HCT116 (cell line): ENCODE measurements around the gene CDC42EP5. TPM values are rescaled to one million over a fixed set of nuclear protein-coding genes. Genes with fewer than 3 reads are reported as not detected.

Source experiments
- ATAC-seq: fragments of 200-7000 bp; cut with Tn5 transposase; 2 replicates; pipeline ENCODE4 v1.9.1; 2020; ENCODE audit warnings: mild to moderate bottlenecking, moderate library complexity
- BruUV-seq: library from RNA; stranded (reverse); fragments of 400-500 nt; replicated peaks from 2 replicates; lab custom pipeline; 2021; lab: Mats Ljungman, UMichigan
- CTCF ChIA-PET: fragments of 300-600 bp; sonication (Branson Sonifier 250); formaldehyde crosslinking; loops from one replicate; lab custom pipeline; 2021; ENCODE audit warnings: antibody characterized with exemption; lab: Charles Lee
- POLR2A ChIA-PET: fragments of 300-600, 350-600 bp; sonication (Branson Sonifier 250); formaldehyde crosslinking; loops from one replicate; lab custom pipeline; 2021; ENCODE audit warnings: antibody characterized with exemption; lab: Charles Lee
- RAD21 ChIA-PET, 2 experiments: fragments of 300-600 bp; sonication (Branson Sonifier 250); formaldehyde crosslinking; loops; one replicate each; lab custom pipeline; 2023; ENCODE audit warnings: low total read pairs in 2 of 2; ENCODE audit not compliant: uncharacterized antibody in 2 of 2, unreplicated experiment in 2 of 2, low non-redundant PET in 1 of 2; lab: Charles Lee
- DNase-seq: peaks from one replicate; pipeline ENCODE4 v3.0.0-alpha.2; 2010; ENCODE audit warnings: low read depth, low spot score
- H2AFZ ChIP-seq: fragments of 200-600 bp; shearing (Covaris generic), sonication (generic); 2 replicates; pipeline ENCODE4 v1.6.1; 2017; ENCODE audit warnings: low read depth, mixed run types, mixed read lengths, antibody characterized with exemption, low read length; ENCODE audit not compliant: poor library complexity, severe bottlenecking
- H3K27ac ChIP-seq: 2 replicates; pipeline ENCODE4 v1.5.1; 2012; ENCODE audit warnings: low read depth, low read length
- H3K27me3 ChIP-seq: fragments of 200-600 bp; sonication (generic); 2 replicates; pipeline ENCODE4 v1.6.1; 2016; ENCODE audit warnings: mixed run types, low read length, mixed read lengths; ENCODE audit not compliant: insufficient read depth
- H3K36me3 ChIP-seq, 2 experiments: fragments of 200-500 bp in 1 of 2; fragments of 200-600 bp in 1 of 2; sonication (Bioruptor generic) in 1 of 2; sonication (generic) in 1 of 2; 2 replicates each; pipeline versions ENCODE4 v1.5.1 to v1.6.1; 2014 to 2016; ENCODE audit warnings: low read length in 2 of 2, inconsistent platforms in 1 of 2, mixed read lengths in 1 of 2, mixed run types in 1 of 2; ENCODE audit not compliant: insufficient read depth in 2 of 2, control insufficient read depth in 1 of 2
- H3K4me1 ChIP-seq, 2 experiments: fragments of 200-600 bp in 1 of 2; sonication (generic) in 1 of 2; 2 replicates each; pipeline versions ENCODE4 v1.5.1 to v1.6.1; 2012 to 2017; ENCODE audit warnings: low read length in 2 of 2, inconsistent platforms in 1 of 2, mild to moderate bottlenecking in 1 of 2, mixed read lengths in 1 of 2, mixed run types in 1 of 2, moderate library complexity in 1 of 2; ENCODE audit not compliant: insufficient read depth in 2 of 2, control insufficient read depth in 1 of 2
- H3K4me2 ChIP-seq: fragments of 200-600 bp; sonication (generic); 2 replicates; pipeline ENCODE4 v1.6.1; 2017; ENCODE audit warnings: mixed run types, low read length, mixed read lengths
- H3K4me3 ChIP-seq, 2 experiments: fragments of 200-600 bp in 1 of 2; sonication (generic) in 1 of 2; replicated peaks in 1 of 2; 2 replicates each; pipeline ENCODE4 v1.5.1; 2011 to 2016; ENCODE audit warnings: low read length in 2 of 2, control low read depth in 1 of 2, low read depth in 1 of 2, mild to moderate bottlenecking in 1 of 2, mixed read lengths in 1 of 2, mixed run types in 1 of 2
- H3K79me2 ChIP-seq: fragments of 200-600 bp; sonication (generic); 2 replicates; pipeline ENCODE4 v1.6.1; 2017; ENCODE audit warnings: mild to moderate bottlenecking, mixed run types, low read length, moderate library complexity, mixed read lengths; ENCODE audit not compliant: insufficient read depth
- H3K9ac ChIP-seq: fragments of 200-600 bp; sonication (generic); 2 replicates; pipeline ENCODE4 v1.6.1; 2016; ENCODE audit warnings: low read length, mixed read lengths
- H3K9me2 ChIP-seq: fragments of 200-600 bp; sonication (generic), shearing (Covaris generic); 2 replicates; pipeline ENCODE4 v1.6.1; 2017; ENCODE audit warnings: mixed run types, mild to moderate bottlenecking, moderate library complexity; ENCODE audit not compliant: insufficient read depth
- H3K9me3 ChIP-seq, 2 experiments: fragments of 200-500 bp in 1 of 2; fragments of 200-600 bp in 1 of 2; sonication (Bioruptor generic) in 1 of 2; sonication (generic) in 1 of 2; 2 replicates each; pipeline ENCODE4 v1.6.1; 2014 to 2017; ENCODE audit warnings: low read length in 2 of 2, mixed read lengths in 2 of 2, inconsistent platforms in 1 of 2, low read depth in 1 of 2, mild to moderate bottlenecking in 1 of 2, mixed run types in 1 of 2, moderate library complexity in 1 of 2; ENCODE audit not compliant: control insufficient read depth in 1 of 2, insufficient read depth in 1 of 2
- H4K20me1 ChIP-seq: fragments of 200-600 bp; sonication (generic), shearing (Covaris generic); 2 replicates; pipeline ENCODE4 v1.6.1; 2017; ENCODE audit warnings: mixed run types, mild to moderate bottlenecking, moderate library complexity; ENCODE audit not compliant: insufficient read depth
- ATF3 ChIP-seq: IDR thresholded peaks from 2 replicates; pipeline ENCODE4 v1.6.1; 2012
- CEBPB ChIP-seq: IDR thresholded peaks from 2 replicates; pipeline ENCODE4 v1.6.1; 2012; ENCODE audit warnings: low read depth
- CTCF ChIP-seq, 3 experiments: fragments of 200-600 bp in 1 of 3; sonication (generic) in 1 of 3; IDR thresholded peaks in 2 of 3; conservative IDR thresholded peaks in 1 of 3; 2 replicates each; pipeline ENCODE4 v1.5.1; 2012 to 2017; ENCODE audit warnings: low read depth in 2 of 3, low read length in 2 of 3, antibody characterized with exemption in 1 of 3, borderline replicate concordance in 1 of 3, control low read depth in 1 of 3, mild to moderate bottlenecking in 1 of 3, mixed read lengths in 1 of 3, mixed run types in 1 of 3, moderate library complexity in 1 of 3; ENCODE audit not compliant: insufficient read depth in 1 of 3
- EGR1 ChIP-seq: IDR thresholded peaks from 2 replicates; pipeline ENCODE4 v1.6.1; 2012; ENCODE audit warnings: low read depth
- ELF1 ChIP-seq: IDR thresholded peaks from 2 replicates; pipeline ENCODE4 v1.6.1; 2012; ENCODE audit warnings: low read depth, borderline replicate concordance
- EZH2 ChIP-seq: fragments of 200-600 bp; sonication (generic); IDR thresholded peaks from 2 replicates; pipeline ENCODE4 v1.6.1; 2017; ENCODE audit warnings: antibody characterized with exemption, mixed run types
- EZH2phosphoT487 ChIP-seq: fragments of 200-600 bp; IDR thresholded peaks from 2 replicates; pipeline ENCODE4 v1.6.1; 2018; ENCODE audit warnings: antibody characterized with exemption, borderline replicate concordance
- MAX ChIP-seq: IDR thresholded peaks from 2 replicates; pipeline ENCODE4 v1.6.1; 2012
- POLR2AphosphoS5 ChIP-seq: IDR thresholded peaks from 2 replicates; pipeline ENCODE4 v1.6.1; 2011; ENCODE audit warnings: mild to moderate bottlenecking, low read depth, low read length, moderate library complexity
- REST ChIP-seq: IDR thresholded peaks from 2 replicates; pipeline ENCODE4 v1.6.1; 2012; ENCODE audit warnings: low read depth
- SIN3A ChIP-seq: IDR thresholded peaks from 2 replicates; pipeline ENCODE4 v1.6.1; 2012; ENCODE audit warnings: low read depth
- TCF7L2 ChIP-seq: IDR thresholded peaks from 2 replicates; pipeline ENCODE4 v1.7.0; 2011; ENCODE audit warnings: borderline replicate concordance, inconsistent platforms; ENCODE audit not compliant: insufficient read depth, insufficient read length; ENCODE audit errors: extremely low read depth
- YY1 ChIP-seq: IDR thresholded peaks from 2 replicates; pipeline ENCODE4 v1.6.1; 2011; ENCODE audit warnings: low read length, low read depth, moderate library complexity, mild to moderate bottlenecking; ENCODE audit not compliant: insufficient replicate concordance; ENCODE audit errors: extremely low read depth
- ZFX ChIP-seq: fragments of 450-650 bp; IDR thresholded peaks from 2 replicates; pipeline ENCODE4 v1.6.1; 2017
- intact Hi-C: fragments of 100-400 bp; cut with micrococcal nuclease; formaldehyde crosslinking; loops from 2 replicates; pipeline ENCODE4 v1.10.0; 2022
- total RNA-seq: library from RNA; stranded (reverse); gene quantifications from one replicate; pipeline ENCODE4 v1.2.1, GENCODE V29; 2021; ENCODE audit not compliant: unreplicated experiment

The CDC42EP5 gene
- total RNA-seq, 1 experiment from 2014 or later, result 0.64 TPM

GRCh38 chr19:54462655-54463530 is 10.2 kb downstream of the CDC42EP5 start:
- Histone ChIP-seq H3K9me3 (no peaks in the 10 kb centered on the region), H4K20me1 (no peaks in the 10 kb centered on the region), H2AFZ (no peak overlapping the region), H3K4me3 (peak overlapping the region; percentile 61 to 83), H3K4me1 (peaks cover 7 to 26% of the 10 kb centered on the region in 2 experiments; a peak in 3 of 4 replicates), H3K27me3 (no peaks in the 10 kb centered on the region), H3K9ac (peak overlapping the region; percentile 96), H3K4me2 (peak overlapping the region; percentile 97), H3K36me3 (peaks cover 21 to 24% of the 10 kb centered on the region in 2 experiments; a peak in 3 of 4 replicates), H3K27ac (peak overlapping the region; percentile 99), H3K9me2 (no peaks in the 10 kb centered on the region), H3K79me2 (peaks cover 45% of the 10 kb centered on the region)
- intact Hi-C loops, result loop anchor here (1.0 kb wide), 1 partner anchor 14 kb away; the partner anchor contains the start of gene LENG8
- peak; percentile 33 for ATAC-seq
- CTCF ChIA-PET, result interaction anchor here (0.7 to 1.6 kb wide), 3 partner anchors 14 to 71 kb away, joined by 4 to 8 read pairs (median 5); partner anchors contain the start of gene LENG8
- no peak for DNase-seq
- TF ChIP-seq TCF7L2 (no peak), ZFX (peak; percentile 94), ATF3 (no peak), CEBPB (no peak), ELF1 (no peak), SIN3A (peak; percentile 58; the same call in 1 of the 2 replicates), EZH2phosphoT487 (no peak), POLR2AphosphoS5 (peak; percentile 59), MAX (peak; percentile 82; the same call in 1 of the 2 replicates), YY1 (peak; percentile 28), CTCF (IDR thresholded peaks at IDR 0.05 in 2 of 3, conservative IDR thresholded peaks at IDR 0.05 in 1 of 3; ENCODE audit: borderline replicate concordance in 1 of 3, insufficient read depth in 1 of 3, low read depth in 2 of 3, low read length in 2 of 3) (peak; percentile 39 to 55 (median 41); a peak in 5 of 6 replicates), REST (no peak), EGR1 (no peak), EZH2 (no peak)
- RAD21 ChIA-PET, result no interaction called here
- BruUV-seq, result no TSS peak
- POLR2A ChIA-PET, result interaction anchor here (0.7 to 1.9 kb wide), 7 partner anchors 8 to 627 kb away, joined by 3 to 17 read pairs (median 7); partner anchors contain the start of genes CDC42EP5 and LENG8
